Measurements from ENCODE around the gene C9.
"Not testable (repeated sequence)": the region's sequence is repeated elsewhere in the genome, so short reads cannot be mapped to it uniquely, and the experiment has no call there.

The C9 gene

GRCh38 chr5:39352951-39353350 is 11.3 kb downstream of the C9 start:
- TF ChIP-seq POLR2AphosphoS5 (IDR thresholded peaks at IDR 0.05; ENCODE audit: low read depth, low read length) (no peak), POLR2A (IDR thresholded peaks at IDR 0.05; ENCODE audit: low read depth, low read length) (no peak)
- no peak for FAIRE-seq

DNA sequence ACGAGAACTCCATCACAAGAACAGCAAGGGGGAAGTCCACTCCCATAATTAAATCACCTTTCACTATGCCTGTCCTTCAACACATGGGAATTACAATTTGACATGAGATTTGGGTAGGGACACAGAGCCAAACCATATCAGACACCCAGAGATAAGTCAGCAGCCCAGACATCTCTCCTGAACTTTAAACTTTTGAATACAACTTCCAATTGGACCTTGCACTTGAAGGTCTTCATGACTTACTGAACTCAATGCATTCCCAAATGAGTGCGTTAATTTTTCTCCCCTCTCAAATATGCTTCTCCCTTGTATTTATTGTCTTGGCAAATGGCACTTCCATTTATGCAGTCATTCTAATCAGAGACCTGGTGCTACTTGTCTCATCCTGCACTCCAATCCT is 12.1 kb downstream of the C9 start:
- no peak for TF ChIP-seq POLR2AphosphoS5 (IDR thresholded peaks at IDR 0.05; ENCODE audit: low read depth, low read length)
- TF ChIP-seq TAF1 (IDR thresholded peaks at IDR 0.05; ENCODE audit: borderline replicate concordance, low read depth, low read length) = no peak
- no peak for TF ChIP-seq POLR2A (IDR thresholded peaks at IDR 0.05; ENCODE audit: low read depth, low read length)

More at GRCh38 chr5:39352951-39353350, 11.3 kb downstream of the C9 start:
- DNase-seq (ENCODE audit: insufficient read length) = no peak

GRCh38 chr5:39349484-39349883 is 14.8 kb downstream of the C9 start:
- TF ChIP-seq TAF1 (IDR thresholded peaks at IDR 0.05; ENCODE audit: borderline replicate concordance, low read depth, low read length) (no peak), POLR2AphosphoS5 (IDR thresholded peaks at IDR 0.05; ENCODE audit: low read depth, low read length) (no peak), POLR2A (IDR thresholded peaks at IDR 0.05; ENCODE audit: low read depth, low read length) (no peak)
- FAIRE-seq = no peak
- no peak for DNase-seq (ENCODE audit: insufficient read length)

More for the DNA sequence above, 12.1 kb downstream of the C9 start:
- FAIRE-seq (no peak), DNase-seq (ENCODE audit: insufficient read length) (no peak)

- FAIRE-seq (no peak), DNase-seq (ENCODE audit: insufficient read length) (no peak)
- TF ChIP-seq POLR2A (IDR thresholded peaks at IDR 0.05; ENCODE audit: low read depth, low read length) = no peak
- no peak for TF ChIP-seq POLR2AphosphoS5 (IDR thresholded peaks at IDR 0.05; ENCODE audit: low read depth, low read length)
- no peak for TF ChIP-seq TAF1 (IDR thresholded peaks at IDR 0.05; ENCODE audit: borderline replicate concordance, low read depth, low read length)
These were observed 21.8 kb downstream of the C9 start for GRCh38 chr5:39342460-39342859.

- FAIRE-seq (no peak), DNase-seq (ENCODE audit: insufficient read length) (no peak)
- TF ChIP-seq POLR2A (IDR thresholded peaks at IDR 0.05; ENCODE audit: low read depth, low read length) (no peak), TAF1 (IDR thresholded peaks at IDR 0.05; ENCODE audit: borderline replicate concordance, low read depth, low read length) (no peak), POLR2AphosphoS5 (IDR thresholded peaks at IDR 0.05; ENCODE audit: low read depth, low read length) (no peak)
These were observed 22.4 kb downstream of the C9 start for GRCh38 chr5:39341896-39342295.

DNA sequence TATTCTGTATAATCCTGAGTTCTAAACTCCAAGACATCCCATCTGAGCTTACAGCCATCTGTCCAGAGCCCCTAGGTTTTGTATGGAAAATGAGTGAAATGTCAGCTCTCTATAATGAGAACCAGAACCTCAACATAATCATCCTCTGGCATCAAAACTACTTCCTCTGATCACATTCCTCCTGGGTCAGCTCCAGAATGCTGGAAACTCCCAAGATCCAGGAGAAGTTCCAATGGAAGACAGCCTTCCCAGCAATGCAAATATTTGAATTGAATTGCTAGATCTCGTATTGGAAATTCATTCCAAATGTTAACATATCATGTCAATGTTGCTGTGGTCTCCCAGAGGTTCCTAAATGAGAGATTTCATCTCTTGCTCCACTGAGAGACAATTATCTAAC is 23.8 kb downstream of the C9 start:
- TF ChIP-seq POLR2A (IDR thresholded peaks at IDR 0.05; ENCODE audit: low read depth, low read length) = no peak
- TF ChIP-seq TAF1 (IDR thresholded peaks at IDR 0.05; ENCODE audit: borderline replicate concordance, low read depth, low read length) = no peak
- TF ChIP-seq POLR2AphosphoS5 (IDR thresholded peaks at IDR 0.05; ENCODE audit: low read depth, low read length) = no peak
- FAIRE-seq (no peak), DNase-seq (ENCODE audit: insufficient read length) (no peak)

- TF ChIP-seq POLR2A (IDR thresholded peaks at IDR 0.05; ENCODE audit: low read depth, low read length) (no peak), POLR2AphosphoS5 (IDR thresholded peaks at IDR 0.05; ENCODE audit: low read depth, low read length) (no peak), TAF1 (IDR thresholded peaks at IDR 0.05; ENCODE audit: borderline replicate concordance, low read depth, low read length) (no peak)
- DNase-seq (ENCODE audit: insufficient read length) = no peak
- no peak for FAIRE-seq
These were observed 26.9 kb downstream of the C9 start for GRCh38 chr5:39337252-39337915.

- not testable (repeated sequence) for FAIRE-seq; DNase-seq (ENCODE audit: insufficient read length)
These were observed 30.0 kb downstream of the C9 start for GRCh38 chr5:39334296-39334695.

DNA sequence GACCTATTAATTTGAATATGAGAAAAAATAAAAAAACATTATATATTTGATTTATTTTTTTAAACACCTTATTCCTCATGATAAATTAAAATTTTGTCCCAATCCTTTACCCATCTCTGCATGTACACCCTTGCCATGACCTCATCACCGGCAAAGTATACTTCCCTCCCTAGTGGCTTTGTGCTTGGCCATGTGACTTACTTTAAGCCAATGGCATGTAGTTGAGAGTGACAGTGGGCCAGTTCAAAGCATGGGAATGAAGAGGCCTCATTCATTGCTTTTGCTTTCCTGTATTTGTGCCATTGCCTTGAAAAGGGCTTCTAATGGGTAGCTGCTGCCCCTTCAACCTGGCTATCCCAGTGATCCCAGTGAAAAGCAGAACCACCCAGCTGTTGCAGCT is 31.2 kb downstream of the C9 start:
- DNase-seq (ENCODE audit: insufficient read length) (no peak), FAIRE-seq (no peak)
- TF ChIP-seq POLR2AphosphoS5 (IDR thresholded peaks at IDR 0.05; ENCODE audit: low read depth, low read length) = no peak
- no peak for TF ChIP-seq TAF1 (IDR thresholded peaks at IDR 0.05; ENCODE audit: borderline replicate concordance, low read depth, low read length)
- no peak for TF ChIP-seq POLR2A (IDR thresholded peaks at IDR 0.05; ENCODE audit: low read depth, low read length)

GRCh38 chr5:39331861-39332381 is 32.4 kb downstream of the C9 start:
- FAIRE-seq (no peak), DNase-seq (ENCODE audit: insufficient read length) (no peak)
- TF ChIP-seq TAF1 (IDR thresholded peaks at IDR 0.05; ENCODE audit: borderline replicate concordance, low read depth, low read length) (no peak), POLR2AphosphoS5 (IDR thresholded peaks at IDR 0.05; ENCODE audit: low read depth, low read length) (no peak), POLR2A (IDR thresholded peaks at IDR 0.05; ENCODE audit: low read depth, low read length) (no peak)

DNA sequence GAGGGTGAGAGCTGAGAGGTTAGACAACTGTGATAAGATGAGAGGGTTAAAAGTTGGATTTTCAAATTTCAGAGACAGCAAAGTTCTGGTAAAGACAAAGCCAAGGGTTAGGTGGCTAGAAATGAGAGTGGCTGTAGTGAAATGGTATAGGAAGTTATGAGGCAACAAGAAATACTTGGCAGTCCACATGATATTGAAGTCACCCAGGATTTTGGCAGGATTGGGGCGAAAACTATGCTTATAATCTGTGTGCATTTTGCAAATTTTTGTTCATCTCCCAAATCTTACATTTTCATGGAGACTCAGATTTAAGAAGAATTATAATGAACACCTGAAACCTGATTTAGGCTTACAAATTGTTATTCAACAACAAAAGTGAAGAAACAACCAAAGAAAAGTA is 35.6 kb downstream of the C9 start:
- FAIRE-seq (no peak), DNase-seq (ENCODE audit: insufficient read length) (no peak)
- no peak for TF ChIP-seq POLR2AphosphoS5 (IDR thresholded peaks at IDR 0.05; ENCODE audit: low read depth, low read length)
- no peak for TF ChIP-seq TAF1 (IDR thresholded peaks at IDR 0.05; ENCODE audit: borderline replicate concordance, low read depth, low read length)
- TF ChIP-seq POLR2A (IDR thresholded peaks at IDR 0.05; ENCODE audit: low read depth, low read length) = no peak

DNA sequence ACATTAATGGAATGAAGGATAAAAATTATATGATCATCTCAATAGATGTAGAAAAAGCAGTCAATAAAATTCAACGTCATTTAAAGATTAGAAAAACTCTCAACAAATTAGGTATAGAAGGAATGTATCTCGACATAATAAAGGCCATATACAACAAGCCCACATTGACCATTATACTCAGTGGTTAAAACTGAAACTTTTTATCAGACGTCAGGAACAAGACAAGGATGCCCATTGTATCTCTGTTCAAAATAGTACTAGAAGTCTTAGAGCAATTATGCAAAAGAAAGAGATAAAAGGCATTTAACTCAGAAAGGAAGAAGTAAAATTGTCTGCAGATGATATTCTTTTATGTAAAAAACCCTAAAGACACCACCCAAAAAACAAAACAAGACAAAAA is 40.8 kb downstream of the C9 start:
- FAIRE-seq (no peak), DNase-seq (ENCODE audit: insufficient read length) (no peak)
- TF ChIP-seq POLR2AphosphoS5 (IDR thresholded peaks at IDR 0.05; ENCODE audit: low read depth, low read length) = no peak
- no peak for TF ChIP-seq POLR2A (IDR thresholded peaks at IDR 0.05; ENCODE audit: low read depth, low read length)
- no peak for TF ChIP-seq TAF1 (IDR thresholded peaks at IDR 0.05; ENCODE audit: borderline replicate concordance, low read depth, low read length)
